Stimulated activated naive CD8-positive, alpha-beta T cell treated with anti-CD3 and anti-CD28 coated beads, Interleukin-15, Interleukin-2, amounts not matched to agents 100 ng/mL and 50 ng/mL, for 24 hours (primary cell): ENCODE results near the gene TRIM9.

Source experiments
- H3K27ac Mint-ChIP-seq: one replicate; pipeline ENCODE4 v1.8.0; 2021; ENCODE audit warnings: mild to moderate bottlenecking, mixed read lengths
- H3K27me3 Mint-ChIP-seq: one replicate; pipeline ENCODE4 v1.8.0; 2021; ENCODE audit warnings: mixed read lengths
- H3K36me3 Mint-ChIP-seq: one replicate; pipeline ENCODE4 v1.8.0; 2021; ENCODE audit warnings: low read depth, mixed read lengths
- H3K4me1 Mint-ChIP-seq: one replicate; pipeline ENCODE4 v1.8.0; 2021; ENCODE audit warnings: low read depth, mixed read lengths
- H3K4me3 Mint-ChIP-seq: one replicate; pipeline ENCODE4 v1.8.0; 2021; ENCODE audit warnings: mild to moderate bottlenecking, mixed read lengths
- H3K9me3 Mint-ChIP-seq: one replicate; pipeline ENCODE4 v1.8.0; 2021; ENCODE audit warnings: mixed read lengths

TRIM9 gene

DNA sequence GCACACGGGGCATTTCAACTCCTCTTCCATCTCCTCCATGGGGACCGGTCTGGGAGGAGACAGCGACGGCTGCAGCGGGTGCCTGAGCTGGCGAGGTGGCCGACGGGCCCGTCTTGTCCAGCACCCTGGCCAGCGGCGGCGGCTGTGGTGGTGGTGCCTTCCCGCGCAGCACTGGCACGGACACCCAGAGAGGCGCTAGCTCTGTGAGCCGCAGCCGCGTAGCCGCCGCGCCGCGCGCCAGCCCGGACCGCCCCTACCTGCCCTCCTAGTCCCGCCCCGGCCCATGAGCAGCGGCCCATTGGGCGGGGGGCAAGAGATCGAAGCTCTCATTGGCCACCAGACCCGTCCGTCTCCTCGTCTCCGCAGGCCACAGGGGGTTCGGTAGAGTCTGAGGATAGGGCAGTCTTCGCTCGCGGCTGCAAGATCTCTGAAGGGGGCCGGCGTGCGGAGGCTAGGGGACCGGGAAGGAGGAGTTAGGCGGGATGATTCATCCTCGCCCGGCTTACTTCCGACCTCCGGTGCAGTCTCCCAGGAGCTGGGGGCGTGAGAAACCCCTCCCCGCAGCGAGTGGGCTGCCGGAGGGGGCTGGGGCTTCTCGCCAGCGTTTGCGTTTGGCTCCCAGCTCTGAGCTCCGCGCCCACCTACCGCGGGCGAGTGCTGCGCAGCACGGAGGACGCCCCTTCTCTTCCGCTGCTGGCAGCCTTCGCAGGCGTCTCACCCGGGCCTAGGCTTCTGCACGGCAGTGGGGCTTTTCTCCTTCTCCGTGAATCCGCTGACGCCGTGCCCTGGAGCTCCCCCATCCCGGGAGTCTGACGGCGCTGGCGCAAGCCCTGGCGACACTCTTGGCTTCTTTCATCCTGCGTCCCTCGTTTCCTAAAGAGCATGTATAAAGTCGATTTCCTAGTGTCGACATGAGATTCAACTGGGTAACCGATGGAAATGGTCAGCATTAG lies at the start of gene TRIM9:
Gene TRIM9, minus strand, starts transcription at position 205 of the 953 bp plus-strand sequence. Its CDS starts 166 bp downstream, at position 39.
- H3K4me3 Mint-ChIP-seq = peak within 1 kb of the TSS; percentile 87
- H3K27me3 Mint-ChIP-seq = peaks cover 32% of the 10 kb centered on the region
- peaks cover 26% of the 10 kb centered on the region for H3K4me1 Mint-ChIP-seq
- no peaks in the 10 kb centered on the region for H3K9me3 Mint-ChIP-seq
- H3K27ac Mint-ChIP-seq = peak within 1 kb of the TSS; percentile 86
- no peaks in the 10 kb centered on the region for H3K36me3 Mint-ChIP-seq

DNA sequence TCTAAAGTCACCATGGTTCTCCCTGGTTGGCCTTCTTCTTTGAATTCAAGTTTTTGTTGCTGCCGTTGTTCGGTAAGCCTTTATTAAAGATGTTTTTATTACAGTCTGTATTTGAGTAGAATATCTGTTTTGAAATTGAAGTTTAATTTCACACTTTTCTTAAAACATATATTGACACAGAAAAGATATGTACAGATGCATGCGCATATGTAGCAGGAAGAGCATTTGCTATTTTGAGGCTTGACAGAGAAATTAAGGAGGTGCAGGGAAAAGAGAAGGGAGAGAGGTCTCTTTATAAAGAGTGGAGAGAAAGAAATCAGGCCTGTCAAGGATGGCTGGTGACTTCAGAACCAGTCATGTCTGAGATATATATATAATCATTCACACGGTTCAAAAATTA lies 46.0 kb upstream of the TRIM9 start:
- no peak overlapping the region for H3K27ac Mint-ChIP-seq

DNA sequence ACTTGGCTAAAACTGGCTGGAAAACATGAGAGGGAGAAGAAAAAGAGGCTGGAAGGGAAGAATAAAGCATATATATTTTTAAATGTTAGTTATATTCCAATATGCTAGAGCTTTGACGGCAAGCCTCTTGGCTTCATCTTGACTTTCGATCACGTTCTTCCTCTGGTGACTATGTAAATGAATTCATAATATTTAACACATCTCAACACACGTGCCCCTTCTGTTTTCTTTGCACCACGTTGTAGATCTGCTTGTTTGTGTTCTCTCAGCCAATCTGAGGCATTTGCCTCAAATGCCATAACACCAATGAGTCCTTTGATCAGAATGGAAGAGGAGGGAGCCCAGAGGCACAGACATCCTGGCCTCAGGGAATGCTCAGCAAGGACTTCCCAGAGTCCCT lies 45.4 kb upstream of the TRIM9 start:
- peaks cover 8% of the 10 kb centered on the region for H3K27me3 Mint-ChIP-seq
- H3K4me3 Mint-ChIP-seq = no peak overlapping the region
- H3K4me1 Mint-ChIP-seq = no peaks in the 10 kb centered on the region
- no peaks in the 10 kb centered on the region for H3K36me3 Mint-ChIP-seq
- peaks cover 3% of the 10 kb centered on the region for H3K9me3 Mint-ChIP-seq
- H3K27ac Mint-ChIP-seq = no peak overlapping the region

More for the DNA sequence above, 46.0 kb upstream of the TRIM9 start:
- Mint-ChIP-seq H3K4me1 (no peaks in the 10 kb centered on the region), H3K9me3 (peaks cover 3% of the 10 kb centered on the region), H3K36me3 (no peaks in the 10 kb centered on the region), H3K27me3 (peaks cover 8% of the 10 kb centered on the region), H3K4me3 (no peak overlapping the region)

DNA sequence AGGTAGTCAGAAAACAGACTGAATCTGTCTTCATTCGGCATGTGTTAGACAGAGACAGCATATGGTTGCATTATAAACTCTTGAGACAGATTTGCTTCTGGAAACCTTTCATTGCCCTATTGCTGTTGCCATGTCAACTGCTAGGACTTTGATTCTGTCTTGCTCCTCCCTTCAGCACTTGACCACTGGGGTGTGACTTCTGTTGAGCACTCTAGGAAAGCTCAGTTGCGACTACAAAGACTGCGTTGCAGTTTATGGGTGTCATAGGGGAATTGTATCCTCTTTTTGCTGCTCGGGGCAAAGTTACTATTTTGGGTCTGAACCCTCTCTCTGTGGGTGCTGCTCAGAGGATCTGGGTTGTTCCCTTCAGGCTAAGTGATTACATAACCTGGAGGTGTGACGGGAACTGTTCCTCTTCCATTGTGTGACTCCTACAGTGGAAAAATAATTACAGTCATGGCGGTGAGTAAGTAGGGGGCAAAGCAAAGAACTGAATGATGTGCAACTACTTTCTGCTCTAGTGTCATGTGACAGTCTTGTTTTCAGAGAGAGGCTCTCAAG lies 44.3 kb upstream of the TRIM9 start:
- peaks cover 6% of the 10 kb centered on the region for H3K9me3 Mint-ChIP-seq

DNA sequence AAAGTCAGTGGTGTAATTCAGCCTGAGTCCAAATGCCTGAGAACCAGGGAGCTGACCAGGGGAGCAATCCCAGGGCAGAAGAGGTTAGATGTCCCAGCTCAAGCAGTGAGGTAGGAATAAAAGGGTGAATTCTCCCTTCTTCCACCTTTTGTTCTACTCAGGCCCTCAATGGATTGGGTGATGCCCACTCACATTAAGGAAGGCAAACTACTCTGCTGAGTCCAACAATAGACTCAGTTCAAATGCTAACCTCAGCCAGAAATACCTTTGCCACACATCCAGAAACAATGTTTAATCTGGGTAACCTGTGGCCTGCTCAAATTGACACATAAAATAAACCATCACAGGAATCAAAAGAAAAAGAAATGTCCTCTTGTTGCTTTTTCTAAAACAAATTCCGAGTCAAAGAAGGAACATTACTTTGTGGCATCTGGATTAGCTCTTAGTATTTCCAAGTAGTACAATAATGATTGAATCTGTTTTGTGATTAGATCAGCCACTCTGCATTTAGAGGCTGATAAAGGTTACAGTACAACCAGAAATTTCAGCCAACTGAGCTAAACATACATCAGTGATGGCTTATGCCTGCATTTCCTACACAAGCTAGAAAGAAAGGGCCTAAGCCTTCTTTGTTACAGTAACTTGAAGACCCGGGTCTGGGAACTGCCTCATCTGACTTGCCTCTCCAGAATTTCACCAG lies 43.6 kb upstream of the TRIM9 start:
- no peak overlapping the region for H3K4me3 Mint-ChIP-seq
- no peak overlapping the region for H3K27ac Mint-ChIP-seq
- H3K27me3 Mint-ChIP-seq = peaks cover 8% of the 10 kb centered on the region
- peaks cover 6% of the 10 kb centered on the region for H3K9me3 Mint-ChIP-seq
- H3K36me3 Mint-ChIP-seq = no peaks in the 10 kb centered on the region
- no peaks in the 10 kb centered on the region for H3K4me1 Mint-ChIP-seq

More for the DNA sequence above, 44.3 kb upstream of the TRIM9 start:
- Mint-ChIP-seq H3K27me3 (peaks cover 8% of the 10 kb centered on the region), H3K27ac (peak overlapping the region; percentile 1), H3K4me3 (no peak overlapping the region), H3K4me1 (no peaks in the 10 kb centered on the region), H3K36me3 (no peaks in the 10 kb centered on the region)

- H3K36me3 Mint-ChIP-seq = no peaks in the 10 kb centered on the region
- no peak overlapping the region for H3K4me3 Mint-ChIP-seq
- peaks cover 10% of the 10 kb centered on the region for H3K9me3 Mint-ChIP-seq
- H3K27ac Mint-ChIP-seq = no peak overlapping the region
- no peaks in the 10 kb centered on the region for H3K4me1 Mint-ChIP-seq
- H3K27me3 Mint-ChIP-seq = peaks cover 12% of the 10 kb centered on the region
Measured at GRCh38 chr14:51131516-51131915, 36.6 kb upstream of the TRIM9 start.

- no peak overlapping the region for H3K4me3 Mint-ChIP-seq
- H3K27me3 Mint-ChIP-seq = peaks cover 18% of the 10 kb centered on the region
- H3K27ac Mint-ChIP-seq = no peak overlapping the region
- H3K9me3 Mint-ChIP-seq = peaks cover 13% of the 10 kb centered on the region
- no peaks in the 10 kb centered on the region for H3K4me1 Mint-ChIP-seq
- H3K36me3 Mint-ChIP-seq = no peaks in the 10 kb centered on the region
Measured at GRCh38 chr14:51129130-51129529, 34.2 kb upstream of the TRIM9 start.

DNA sequence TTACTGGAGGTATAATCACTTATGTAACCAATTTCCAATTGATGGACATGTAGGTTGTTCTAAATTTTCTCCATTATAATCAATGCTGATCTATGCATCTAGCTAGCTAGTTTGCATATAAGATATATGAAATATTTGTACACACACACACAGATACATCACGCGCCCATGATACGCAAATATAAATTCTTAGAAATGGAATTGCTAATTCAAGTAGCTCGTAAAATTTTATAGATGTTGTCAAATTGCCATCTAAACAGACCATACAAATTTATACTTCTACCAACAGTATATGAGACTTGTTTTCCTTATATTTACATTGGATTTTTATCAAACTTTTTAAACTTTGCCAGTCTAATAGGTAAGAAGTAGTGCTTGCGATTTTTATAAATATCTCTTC lies 29.1 kb upstream of the TRIM9 start:
- Mint-ChIP-seq H3K4me3 (no peak overlapping the region), H3K27me3 (peaks cover 13% of the 10 kb centered on the region), H3K27ac (no peak overlapping the region), H3K4me1 (no peaks in the 10 kb centered on the region), H3K9me3 (peaks cover 6% of the 10 kb centered on the region), H3K36me3 (no peaks in the 10 kb centered on the region)

DNA sequence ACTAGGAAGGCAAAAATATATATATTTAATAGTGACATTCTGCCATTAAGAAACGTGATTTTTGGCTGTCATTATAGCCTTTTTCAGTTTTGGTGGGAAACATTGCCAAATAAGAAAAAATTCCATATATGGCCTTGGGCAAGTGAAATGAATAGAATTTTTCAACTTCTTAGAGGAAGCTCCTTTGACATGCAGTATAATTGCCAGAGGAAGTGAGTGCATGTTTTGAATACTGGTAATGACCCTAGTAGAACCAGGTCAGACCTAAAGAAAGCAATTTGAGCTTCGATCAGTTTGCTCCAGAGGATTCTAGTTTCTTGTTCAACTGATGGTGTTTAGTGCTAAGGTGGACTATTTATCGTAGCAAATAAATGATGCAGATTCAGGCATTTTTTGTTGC lies 26.2 kb upstream of the TRIM9 start:
- no peak overlapping the region for H3K4me3 Mint-ChIP-seq

DNA sequence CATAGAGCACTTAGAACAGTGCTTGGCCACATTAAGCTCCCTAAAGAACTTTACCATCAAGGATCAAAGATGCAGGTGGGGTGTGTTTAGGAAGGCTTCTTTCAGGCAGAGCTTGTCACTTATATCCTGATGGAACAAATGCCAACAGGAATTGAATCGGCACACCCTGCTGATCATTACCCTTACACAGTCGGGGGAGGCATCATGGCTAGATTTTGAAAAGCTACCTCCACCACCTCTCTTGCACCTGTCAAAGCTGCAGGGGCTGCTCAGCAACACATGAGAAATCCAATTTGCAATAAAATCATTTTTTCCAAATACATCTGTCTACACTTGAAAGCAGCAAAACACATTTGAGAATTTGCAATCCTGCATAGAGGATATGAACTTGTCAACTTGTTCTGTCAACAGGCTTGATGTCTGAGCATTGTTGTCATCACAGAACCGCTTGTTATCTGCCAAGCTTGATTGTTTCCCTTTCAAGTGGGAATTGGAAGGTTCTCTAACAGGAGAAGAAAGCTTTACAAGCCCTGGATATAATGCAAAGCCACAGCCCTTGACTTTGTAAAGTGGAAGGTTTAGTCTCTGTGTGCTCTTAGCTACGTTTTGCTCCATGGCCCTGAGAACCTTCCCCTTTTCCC lies 24.6 kb upstream of the TRIM9 start:
- Mint-ChIP-seq H3K36me3 (no peaks in the 10 kb centered on the region), H3K27me3 (peaks cover 4% of the 10 kb centered on the region), H3K4me1 (peaks cover 4% of the 10 kb centered on the region), H3K4me3 (no peak overlapping the region), H3K27ac (no peak overlapping the region), H3K9me3 (no peaks in the 10 kb centered on the region)

More for the DNA sequence above, 26.2 kb upstream of the TRIM9 start:
- Mint-ChIP-seq H3K27me3 (peaks cover 6% of the 10 kb centered on the region), H3K9me3 (peaks cover 2% of the 10 kb centered on the region), H3K27ac (no peak overlapping the region), H3K4me1 (peaks cover 4% of the 10 kb centered on the region), H3K36me3 (no peaks in the 10 kb centered on the region)

GRCh38 chr14:51118993-51119392 lies 24.1 kb upstream of the TRIM9 start:
- H3K27me3 Mint-ChIP-seq = peaks cover 4% of the 10 kb centered on the region
- no peak overlapping the region for H3K27ac Mint-ChIP-seq
- H3K36me3 Mint-ChIP-seq = no peaks in the 10 kb centered on the region
- H3K4me3 Mint-ChIP-seq = no peak overlapping the region
- no peaks in the 10 kb centered on the region for H3K9me3 Mint-ChIP-seq
- peaks cover 4% of the 10 kb centered on the region for H3K4me1 Mint-ChIP-seq

- H3K4me1 Mint-ChIP-seq = peaks cover 4% of the 10 kb centered on the region
- peaks cover 4% of the 10 kb centered on the region for H3K27me3 Mint-ChIP-seq
- H3K4me3 Mint-ChIP-seq = no peak overlapping the region
- H3K9me3 Mint-ChIP-seq = no peaks in the 10 kb centered on the region
- H3K36me3 Mint-ChIP-seq = no peaks in the 10 kb centered on the region
- no peak overlapping the region for H3K27ac Mint-ChIP-seq
Measured at GRCh38 chr14:51117593-51117992, 22.7 kb upstream of the TRIM9 start.

DNA sequence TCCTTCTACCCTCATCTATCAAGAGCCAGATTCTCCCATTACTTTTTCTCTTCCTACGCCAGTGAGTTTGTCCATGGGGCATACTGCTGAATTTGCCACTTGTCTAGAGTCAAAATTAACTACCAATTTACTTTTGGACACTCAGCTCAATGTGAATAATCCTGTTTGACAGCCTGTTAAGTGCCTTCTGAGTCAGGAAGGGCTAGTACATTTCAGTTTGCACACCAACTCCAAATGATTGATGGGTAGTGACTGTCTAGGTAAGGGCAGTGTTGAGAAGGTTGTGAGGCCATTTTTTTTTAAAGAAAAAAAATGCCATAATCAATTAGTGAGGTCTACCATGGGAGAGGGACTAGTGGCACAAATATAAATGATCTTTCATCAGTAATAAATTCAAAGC lies 21.8 kb upstream of the TRIM9 start:
- H3K4me1 Mint-ChIP-seq = peaks cover 4% of the 10 kb centered on the region
- no peaks in the 10 kb centered on the region for H3K36me3 Mint-ChIP-seq
- no peak overlapping the region for H3K27ac Mint-ChIP-seq
- peaks cover 4% of the 10 kb centered on the region for H3K27me3 Mint-ChIP-seq
- H3K9me3 Mint-ChIP-seq = no peaks in the 10 kb centered on the region
- H3K4me3 Mint-ChIP-seq = no peak overlapping the region

GRCh38 chr14:51109651-51110050 lies 14.7 kb upstream of the TRIM9 start:
- H3K36me3 Mint-ChIP-seq = no peaks in the 10 kb centered on the region
- no peak overlapping the region for H3K4me3 Mint-ChIP-seq
- peaks cover 16% of the 10 kb centered on the region for H3K27me3 Mint-ChIP-seq
- no peaks in the 10 kb centered on the region for H3K4me1 Mint-ChIP-seq
- no peaks in the 10 kb centered on the region for H3K9me3 Mint-ChIP-seq
- H3K27ac Mint-ChIP-seq = no peak overlapping the region
